ENCODE data around the gene BTRC.
"Not testable (repeated sequence)": the region's sequence is repeated elsewhere in the genome, so short reads cannot be mapped to it uniquely, and the experiment has no call there.

The BTRC gene

DNA sequence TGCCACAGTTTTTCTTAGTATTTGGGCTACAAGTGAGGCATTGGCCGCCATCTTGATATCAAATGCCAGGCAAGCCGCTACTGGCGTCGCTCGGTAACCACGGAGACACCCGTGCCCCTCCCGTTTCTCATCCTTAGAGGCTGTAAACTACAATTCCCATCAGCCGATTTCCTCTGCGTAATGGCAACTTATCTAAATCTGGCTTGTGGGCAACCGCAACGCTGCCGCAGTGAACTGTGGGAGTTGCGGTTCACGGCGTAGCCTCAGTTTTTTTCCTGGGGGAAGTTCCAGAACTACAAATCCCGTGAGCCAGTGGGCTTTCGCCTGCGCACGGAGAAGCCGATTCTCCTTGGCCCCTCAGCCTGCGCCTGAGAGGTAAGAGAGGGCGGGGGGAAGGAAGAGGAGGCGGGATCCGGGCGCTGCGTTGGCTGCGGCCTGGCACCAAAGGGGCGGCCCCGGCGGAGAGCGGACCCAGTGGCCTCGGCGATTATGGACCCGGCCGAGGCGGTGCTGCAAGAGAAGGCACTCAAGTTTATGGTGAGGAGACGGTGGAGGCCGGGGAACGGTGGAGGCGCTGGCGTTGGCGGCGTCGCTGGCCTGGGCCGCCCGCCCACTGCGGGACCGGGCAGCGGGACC, at the start of gene BTRC:
BTRC (plus strand) TSS at position 474 of the 636 bp plus-strand sequence; CDS start at position 490, 16 bp downstream.
- FAIRE-seq = peak; percentile 99

DNA sequence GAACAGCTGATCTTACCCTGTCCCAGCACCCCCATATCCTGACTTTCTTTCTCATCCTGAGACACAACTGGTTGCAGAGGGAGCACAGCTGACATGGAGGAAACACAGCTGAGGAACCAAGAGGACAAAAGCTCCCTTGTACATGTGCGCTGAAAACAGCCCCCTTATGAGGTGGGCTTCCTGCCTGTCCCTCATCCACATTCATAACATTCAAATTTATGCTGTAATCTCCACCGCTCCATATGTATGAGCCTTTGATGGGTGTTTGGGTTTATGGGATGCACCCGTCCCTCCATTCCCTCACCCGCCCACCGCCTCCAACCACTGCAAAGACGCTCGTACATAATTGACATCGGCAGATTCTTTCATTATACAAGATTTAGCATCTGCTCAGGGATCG, 49.6 kb upstream of the BTRC start:
- no peak for FAIRE-seq

DNA sequence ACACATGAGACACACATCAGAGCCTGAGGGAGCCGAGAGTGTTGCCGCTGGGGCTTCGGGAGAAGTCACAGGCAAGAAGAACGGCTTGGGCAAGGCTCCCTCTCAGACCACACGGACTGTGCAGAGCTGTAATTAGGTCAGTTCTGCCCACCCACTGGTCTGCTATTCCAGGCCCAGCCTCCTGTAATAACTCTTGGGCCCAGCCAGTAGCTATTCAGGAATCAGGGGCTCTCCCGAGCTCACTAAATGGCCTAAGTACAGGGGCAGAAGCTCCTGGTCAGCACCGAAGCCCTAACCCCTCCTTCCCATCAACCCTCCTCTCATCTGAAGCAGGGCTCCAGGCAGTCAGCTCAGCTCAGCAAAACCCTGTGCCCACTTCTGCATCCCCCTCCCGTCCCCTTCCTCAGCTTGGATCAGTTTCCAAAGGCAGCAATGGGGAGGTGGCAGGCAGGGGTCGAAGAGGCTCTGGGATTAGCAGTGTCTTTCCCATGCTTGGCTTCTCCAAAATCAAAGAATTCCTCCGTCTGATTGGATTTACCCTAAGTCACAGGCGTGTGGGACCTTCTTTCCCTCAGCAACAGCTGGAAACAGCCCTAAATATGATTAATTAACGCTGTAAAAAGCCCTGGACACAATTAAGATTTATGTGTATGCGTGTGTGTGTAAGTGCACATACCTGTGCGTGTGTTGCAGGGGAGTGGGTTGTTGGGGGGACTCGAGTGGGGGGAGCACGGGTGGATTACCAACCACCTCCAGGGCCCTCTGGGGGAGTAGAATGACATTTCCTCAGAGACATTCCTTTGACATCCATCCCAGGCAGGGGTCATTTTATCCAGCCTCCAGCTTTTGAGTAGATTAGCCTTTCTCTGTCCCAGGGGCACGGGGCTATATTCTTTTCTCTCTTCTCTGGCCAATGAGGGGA, 48.4 kb upstream of the BTRC start:
- no peak for FAIRE-seq

DNA sequence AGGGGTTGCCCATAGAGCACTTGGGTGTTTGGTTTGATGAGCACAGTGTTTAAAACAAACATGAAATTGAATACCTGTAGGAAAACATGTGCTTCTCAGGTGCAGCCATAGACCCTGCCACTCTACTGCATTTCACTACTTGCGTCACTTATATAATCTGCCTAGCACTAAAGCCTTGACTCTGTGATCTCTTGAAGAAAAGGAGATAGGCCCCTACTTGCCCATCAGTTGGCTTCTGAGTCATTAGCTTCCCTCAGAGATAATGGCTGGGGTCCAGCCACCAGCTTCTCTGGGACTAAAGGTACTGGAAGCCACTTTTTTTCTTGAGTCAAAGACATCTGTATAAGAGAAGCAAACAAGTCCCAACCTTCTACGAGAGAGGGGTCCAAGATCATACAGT, 45.9 kb upstream of the BTRC start:
- FAIRE-seq = no peak

DNA sequence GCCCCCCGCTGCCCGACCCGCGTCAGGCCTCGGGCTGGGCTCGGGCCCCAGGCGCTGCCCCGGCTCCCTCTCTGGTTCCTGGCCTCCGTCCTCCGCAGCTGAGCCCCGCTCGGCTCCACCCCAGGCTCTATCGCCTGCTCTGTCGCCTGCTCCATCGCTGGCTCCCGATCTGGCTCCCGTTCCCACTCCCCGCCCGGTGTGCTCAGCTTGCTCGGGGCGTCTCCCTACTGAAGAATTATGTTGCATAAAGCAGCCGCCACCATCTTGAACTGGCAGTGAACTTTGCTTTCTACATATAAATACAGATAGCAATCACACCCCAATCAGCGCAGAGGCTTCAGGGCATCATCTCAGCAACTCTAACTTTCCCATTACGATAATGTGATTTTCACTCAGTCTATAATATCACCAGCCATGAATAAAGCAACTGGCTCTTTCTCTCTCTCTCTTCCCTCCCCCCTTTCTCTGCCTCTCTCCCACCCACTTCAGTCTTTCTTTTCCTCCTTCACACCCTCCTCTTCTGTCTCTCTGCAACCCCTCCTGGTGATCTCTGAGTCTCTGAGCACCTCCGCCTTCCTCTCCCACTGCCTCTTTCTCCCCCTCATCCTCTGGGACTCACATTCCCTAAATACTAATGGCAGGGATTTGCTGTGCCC, 43.3 kb upstream of the BTRC start:
- FAIRE-seq = no peak

DNA sequence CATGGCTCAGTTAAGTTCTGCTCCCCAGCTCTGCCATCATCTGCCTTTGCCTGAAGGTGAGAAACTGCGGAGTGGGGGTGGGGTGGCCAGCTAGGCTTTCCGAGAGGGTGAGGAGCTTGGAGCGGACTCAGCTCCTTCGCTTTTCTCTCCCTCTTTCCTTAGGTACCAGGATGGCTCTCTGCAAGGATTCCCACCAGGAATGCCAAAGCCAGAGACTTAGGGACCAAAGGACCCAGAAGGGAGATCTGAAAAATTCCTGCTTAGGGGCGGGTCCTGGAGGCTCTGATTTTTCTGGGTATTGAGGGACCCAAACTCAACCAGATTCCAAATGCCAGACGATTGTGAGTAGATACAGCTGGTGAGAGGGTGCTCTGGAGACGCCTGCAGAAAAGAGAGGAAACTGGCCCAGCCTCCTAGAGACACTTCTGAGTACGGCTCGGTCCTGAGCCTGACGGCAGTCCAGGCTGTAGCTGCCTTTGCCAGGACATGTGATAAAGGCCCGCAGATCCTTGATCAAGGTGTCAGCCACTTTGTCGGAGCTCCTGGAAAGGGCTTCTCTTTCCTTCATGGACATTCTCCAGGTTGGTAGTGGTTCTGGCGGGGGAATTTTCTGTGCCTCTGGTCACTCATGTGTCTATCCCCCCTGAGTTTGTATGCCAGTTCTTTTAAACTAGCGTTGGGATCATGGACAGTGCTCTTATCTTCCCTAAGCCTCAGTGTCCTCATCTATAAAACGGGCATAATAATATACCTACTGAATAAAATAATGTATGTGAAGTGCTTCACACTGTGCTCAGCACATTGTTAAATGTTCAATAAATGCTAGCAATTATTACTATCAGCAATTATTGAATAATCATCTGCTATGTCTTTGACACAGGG, 42.5 kb upstream of the BTRC start:
- FAIRE-seq = no peak

DNA sequence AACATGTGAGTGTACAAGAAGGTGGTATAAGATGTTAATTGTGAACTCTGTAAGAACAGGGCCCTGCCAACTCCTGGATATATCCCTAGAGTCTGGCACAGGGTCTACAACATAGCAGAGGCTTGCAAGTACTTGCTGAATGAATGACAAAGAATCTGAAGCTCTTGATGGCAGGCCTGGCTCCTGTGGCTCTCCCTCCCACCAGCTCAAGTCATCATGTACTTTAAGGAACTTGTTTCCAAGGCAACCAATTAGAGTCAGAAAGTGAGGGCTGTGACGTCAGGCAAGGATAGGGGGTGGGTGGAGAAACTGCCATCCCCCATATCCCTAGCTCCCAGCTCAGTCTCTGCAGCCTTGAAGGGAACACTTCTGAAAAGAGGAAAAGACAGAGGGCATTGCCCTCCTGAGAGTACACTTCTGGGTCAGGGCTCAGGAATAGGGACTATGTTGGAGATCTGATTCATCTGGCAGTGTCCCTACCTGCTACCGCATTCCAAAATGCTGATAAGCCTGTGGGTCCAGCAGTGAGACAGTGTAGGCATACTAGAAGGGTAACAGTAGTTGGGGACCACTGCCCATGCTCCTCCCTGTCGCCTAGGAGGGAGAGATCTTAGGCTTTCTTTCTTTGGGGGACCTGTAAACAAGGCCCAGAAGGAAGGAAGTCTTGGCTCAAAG, 34.6 kb upstream of the BTRC start:
- no peak for FAIRE-seq

DNA sequence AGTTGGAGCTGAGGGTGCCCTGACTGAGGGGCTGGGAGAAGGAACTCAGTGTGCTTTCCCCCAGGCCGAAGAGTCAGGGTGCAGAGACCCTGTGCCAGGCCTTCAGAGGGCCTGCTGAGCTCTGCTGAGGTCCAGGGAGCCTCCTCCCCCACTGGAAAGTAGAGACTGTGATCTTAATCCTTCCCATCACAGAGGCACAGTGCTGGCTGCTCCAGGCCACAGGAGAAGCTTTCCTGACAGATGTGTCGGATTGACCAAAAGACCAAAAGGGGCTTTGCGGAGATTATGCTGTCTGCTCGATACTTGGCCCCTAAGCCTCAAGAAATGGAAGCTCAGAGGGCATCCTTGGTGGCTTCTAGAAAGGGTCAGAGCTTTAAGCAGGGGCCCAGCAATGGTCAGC, 32.9 kb upstream of the BTRC start:
- FAIRE-seq = no peak

DNA sequence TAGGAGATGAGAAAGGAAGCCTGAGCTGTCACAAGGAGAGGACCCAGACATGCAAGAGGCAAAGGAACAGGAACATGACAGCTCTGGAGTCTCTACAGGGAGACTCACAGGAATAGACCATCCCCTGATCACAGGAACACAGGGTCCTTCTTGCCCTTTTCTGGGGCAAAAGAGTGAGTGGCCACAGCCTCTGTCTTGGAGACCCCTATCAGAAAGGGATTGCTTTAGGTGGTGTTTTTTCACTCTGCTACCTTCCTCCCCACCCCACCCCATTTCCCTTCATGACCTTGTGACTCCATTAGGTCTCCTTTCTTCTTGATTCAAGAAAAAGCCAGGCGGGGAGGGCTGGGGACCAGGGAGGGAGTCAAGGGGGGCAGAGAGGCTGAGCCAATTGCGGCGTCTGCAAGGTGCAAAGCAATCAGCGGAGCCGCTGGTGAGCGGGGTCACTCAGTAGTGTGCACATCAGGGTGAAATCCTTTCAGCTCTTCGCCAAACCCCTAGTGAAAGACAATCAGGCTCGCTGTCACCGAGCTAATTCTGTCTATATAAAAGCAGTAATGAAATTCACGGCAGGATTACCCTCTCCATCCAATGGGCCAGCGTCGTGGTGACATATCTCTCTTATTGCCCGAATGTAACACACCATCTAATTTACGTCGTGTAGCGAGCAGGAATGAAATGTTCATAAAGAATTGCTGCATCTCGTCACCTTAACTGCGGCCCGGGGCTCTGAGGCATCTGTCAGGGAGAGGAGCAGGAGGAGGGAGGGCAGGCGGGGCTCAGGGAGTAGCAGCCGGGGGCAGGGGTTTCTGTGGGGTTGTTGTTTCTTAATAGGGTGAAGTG, 31.5 kb upstream of the BTRC start:
- FAIRE-seq = no peak

DNA sequence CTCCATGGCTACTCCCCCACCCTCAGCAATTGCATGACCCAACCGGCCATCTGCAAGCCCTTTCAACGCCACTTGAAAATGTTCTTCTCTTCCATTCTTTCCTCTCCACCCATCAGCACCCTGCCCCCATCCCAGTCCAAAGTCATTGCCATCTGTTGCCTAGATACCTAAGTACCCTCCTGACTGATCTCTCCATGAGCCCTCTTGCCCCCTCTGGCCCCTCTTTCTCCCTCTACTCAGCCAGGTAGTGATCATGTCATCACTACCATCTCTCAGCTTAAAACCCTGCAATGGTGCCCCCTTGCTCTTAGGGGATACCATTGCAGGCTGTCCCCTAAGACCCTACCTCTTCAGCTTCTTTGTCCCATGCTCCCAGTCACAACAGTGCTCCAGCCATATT, 30.5 kb upstream of the BTRC start:
- FAIRE-seq = no peak

DNA sequence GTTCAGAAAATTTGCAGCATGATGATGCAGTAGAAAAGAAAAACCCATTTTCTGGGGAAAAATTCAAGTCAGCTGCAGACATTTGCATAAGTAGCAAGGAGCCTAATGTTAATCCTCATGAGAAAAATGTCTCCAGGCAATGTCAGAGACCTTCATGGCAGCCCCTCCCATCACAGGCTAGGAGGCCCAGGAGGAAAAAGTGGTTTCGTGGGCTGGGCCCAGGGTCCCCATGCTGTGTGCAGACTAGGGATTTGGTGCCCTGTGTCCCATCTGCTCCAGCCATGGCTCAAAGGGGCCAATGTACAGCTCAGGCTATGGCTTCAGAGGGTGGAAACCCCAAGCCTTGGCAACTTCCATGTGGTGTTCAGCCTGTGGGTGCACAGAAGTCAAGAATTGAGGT, 26.5 kb upstream of the BTRC start:
- not testable (repeated sequence) for FAIRE-seq

DNA sequence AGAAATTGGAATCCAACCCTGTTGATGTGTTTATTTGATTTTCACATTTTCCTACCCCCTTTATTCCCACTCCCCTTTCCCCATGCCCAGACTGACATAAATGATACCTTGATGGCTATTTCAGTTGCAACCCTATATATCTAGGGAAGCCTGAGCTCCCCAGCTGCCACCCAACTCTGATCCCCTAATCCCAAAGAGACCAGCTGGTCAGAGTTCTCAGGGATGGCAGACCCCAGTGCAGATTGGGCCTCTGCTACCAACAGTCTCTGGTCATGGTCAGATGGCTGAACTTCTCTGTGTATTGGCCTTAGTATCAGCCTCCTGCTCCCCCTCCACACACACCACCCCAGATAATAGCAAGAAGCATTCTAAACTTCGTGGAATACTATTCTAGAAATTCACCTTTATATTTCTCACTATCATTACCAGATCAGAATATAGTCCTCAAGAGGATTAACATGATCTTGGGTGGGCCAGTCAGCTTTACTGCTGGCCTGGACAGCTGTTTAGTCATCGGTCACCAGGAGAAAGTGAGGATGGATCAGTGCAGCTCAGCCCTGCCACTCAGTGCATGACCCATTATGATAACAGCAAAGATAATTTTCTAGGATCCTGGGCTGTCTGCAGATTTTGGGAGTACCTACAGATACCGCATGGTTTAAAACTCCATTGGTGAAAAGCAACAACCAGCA, 24.5 kb upstream of the BTRC start:
- no peak for FAIRE-seq

DNA sequence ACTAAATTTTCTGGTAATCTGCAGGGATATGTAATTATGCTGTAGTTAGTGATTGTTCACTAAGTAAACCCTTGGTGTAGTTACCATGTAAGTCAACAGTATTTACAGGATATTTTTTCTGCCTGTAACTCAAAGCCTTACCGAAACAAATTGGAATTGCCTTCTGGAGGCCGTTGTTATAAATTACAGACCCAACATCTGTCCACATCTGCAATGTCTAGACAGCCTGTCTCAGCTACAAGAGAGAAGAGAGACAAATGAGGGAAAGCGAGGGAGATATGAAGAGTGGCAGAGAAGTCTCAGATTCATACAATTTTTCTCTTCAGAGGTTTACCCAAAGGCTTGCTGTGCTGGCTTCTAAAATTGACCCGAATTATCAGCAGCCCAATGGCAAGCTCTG, 23.7 kb upstream of the BTRC start:
- FAIRE-seq = no peak

DNA sequence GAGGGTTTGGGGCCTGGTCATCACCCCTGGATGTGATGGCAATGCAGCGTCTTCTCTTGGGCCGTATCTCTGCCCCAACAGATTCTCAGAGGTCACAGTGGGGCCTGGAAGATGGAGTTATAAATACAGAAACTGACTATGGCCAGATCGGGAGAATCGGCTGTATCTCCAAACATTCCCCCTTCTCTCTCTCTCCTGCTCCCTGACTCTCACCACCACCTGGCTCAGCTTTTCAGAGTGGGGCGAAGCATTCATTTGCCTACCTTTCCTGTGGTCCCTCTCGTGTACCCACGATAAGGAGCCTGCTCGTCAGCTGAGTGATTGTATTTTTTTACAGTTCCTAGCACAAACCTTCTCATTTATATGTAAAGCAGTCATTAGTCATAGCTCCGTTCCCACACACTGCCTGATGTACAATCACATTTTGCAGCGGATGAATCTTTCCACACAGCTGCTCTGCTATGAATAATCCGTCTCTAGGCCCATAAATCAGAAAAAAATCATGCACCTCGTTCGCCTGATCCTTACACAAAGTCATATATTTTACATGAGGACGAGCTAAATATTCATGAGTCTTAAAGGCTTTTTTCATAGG, 23.2 kb upstream of the BTRC start:
- FAIRE-seq = no peak

DNA sequence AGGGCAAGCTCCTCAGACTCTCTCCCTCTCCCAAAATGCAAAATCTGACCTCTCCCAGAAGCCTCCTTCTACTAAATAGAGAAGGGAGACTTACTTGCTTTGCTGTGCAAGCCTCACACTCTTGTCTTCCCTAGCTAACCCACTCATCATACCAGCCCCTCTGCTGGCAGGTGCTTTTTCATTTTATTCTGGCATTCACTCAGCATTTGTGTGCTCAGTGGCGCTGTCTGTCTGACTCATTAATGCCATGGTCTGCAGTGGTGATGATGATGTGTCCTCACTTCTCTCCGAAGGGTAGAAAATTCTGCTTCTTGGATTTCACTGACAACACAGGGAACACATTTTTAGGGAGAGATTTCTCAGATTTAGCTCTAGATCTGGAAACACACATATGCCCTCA, 22.0 kb upstream of the BTRC start:
- no peak for FAIRE-seq

DNA sequence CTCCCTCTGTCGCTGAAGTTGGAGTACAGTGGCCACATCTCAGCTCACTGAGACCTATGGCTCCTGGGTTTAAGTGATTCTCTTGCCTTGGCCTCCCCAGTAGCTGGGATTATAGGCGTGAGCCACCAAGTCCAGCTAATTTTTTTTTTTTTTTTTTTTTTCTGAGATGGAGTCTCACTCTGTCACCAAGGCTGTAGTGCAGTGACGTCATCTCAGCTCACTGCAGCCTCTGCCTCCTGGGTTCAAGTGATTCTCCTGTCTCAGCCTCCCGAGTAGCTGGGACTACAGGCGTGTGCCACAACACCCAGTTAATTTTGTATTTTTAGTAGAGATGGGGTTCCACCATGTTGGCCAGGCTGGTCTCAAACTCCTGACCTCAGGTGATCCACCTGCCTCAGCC, 19.7 kb upstream of the BTRC start:
- not testable (repeated sequence) for FAIRE-seq

DNA sequence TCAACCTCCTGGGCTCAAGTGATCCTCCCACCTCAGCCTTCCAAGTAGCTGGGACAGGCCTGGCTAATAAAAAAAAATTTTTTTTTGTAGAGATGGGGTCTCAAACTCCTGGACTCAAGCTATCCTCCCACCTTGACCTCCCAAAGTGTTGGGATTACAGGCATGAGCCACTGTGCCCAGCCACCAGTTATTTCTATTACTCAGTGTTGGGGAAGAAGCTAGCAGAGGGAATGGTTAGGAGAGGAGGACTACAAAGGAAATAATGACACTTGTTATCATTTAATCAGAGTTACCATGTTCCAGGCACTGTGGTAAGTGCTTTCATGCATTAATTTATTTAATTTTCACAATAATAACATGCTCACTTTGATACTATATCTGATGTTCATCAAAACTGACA, 17.6 kb upstream of the BTRC start:
- FAIRE-seq = no peak

DNA sequence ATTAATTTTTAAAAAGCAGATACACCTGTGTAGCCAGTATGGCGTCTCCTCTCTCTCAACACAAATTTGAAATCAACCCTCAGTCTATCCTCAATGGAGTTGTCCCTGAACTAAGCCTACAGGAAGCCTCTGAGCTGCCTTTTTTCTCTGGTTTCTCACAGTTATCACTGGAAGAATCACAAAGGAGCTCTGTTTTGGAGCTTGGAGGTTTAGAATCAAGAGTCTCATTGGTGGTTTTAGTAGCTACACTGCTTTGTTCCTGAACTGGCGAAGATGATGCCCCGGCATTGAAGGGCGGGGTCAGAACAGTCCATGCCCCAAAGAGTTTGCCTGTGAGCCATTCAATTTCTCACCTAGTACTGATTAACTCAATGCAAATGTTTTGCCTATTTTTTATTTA, 16.1 kb upstream of the BTRC start:
- FAIRE-seq = no peak

DNA sequence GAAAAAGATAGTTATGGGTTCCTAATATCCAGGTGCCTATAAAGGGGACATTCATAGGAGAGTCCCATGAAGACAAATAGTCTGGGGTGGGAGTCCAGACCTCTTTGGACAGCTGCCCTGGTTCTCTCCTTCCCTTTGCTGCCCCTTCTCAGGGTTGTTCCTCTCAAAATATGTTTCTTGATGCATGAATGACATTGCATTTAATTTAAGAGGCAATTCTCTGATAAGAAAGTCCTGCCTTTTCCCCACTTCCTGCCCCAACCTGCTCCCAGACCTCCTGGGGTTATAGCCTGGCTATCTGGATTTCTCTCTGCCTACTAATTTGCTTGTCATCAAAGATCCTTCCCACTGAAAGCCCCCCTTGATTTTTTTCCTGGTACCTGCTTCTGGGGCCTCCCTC, 12.5 kb upstream of the BTRC start:
- FAIRE-seq = no peak

DNA sequence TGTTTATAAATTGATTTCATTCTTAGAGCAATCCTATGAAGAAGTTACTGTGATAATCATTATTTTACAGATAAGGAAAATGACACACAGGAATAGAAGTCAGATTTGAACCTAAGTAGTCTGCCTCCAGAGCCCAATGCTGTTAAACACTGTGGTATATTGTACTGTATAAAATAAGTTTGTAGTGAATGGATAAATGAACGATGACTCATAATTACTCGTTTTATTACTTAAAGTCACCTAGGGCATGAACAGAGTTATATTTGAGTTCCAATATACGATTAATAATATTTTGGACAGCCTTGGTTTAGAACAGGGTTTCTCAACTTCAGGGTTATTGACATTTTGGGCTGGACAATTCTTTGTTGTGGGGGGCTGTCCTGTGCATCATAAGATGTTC, 7.8 kb upstream of the BTRC start:
- no peak for FAIRE-seq

Measured in A204.1 (cell line).